Osteoblast (primary cell): Measurements from ENCODE around the gene MYO5B. TPM values are rescaled to one million over a fixed set of nuclear protein-coding genes. Genes with fewer than 3 reads are reported as not detected.

Source experiments
- DNase-seq: peaks from one replicate; pipeline ENCODE4 v3.0.0; 2011; ENCODE audit warnings: low spot score, mixed read lengths; ENCODE audit not compliant: insufficient read length; ENCODE audit errors: missing footprints
- H2AFZ ChIP-seq: 2 replicates; pipeline ENCODE4 v1.6.0; 2011; ENCODE audit warnings: mild to moderate bottlenecking, low read length
- H3K27ac ChIP-seq: 2 replicates; pipeline ENCODE4 v1.5.1; 2011; ENCODE audit warnings: mild to moderate bottlenecking, low read depth, low read length, moderate library complexity
- H3K27me3 ChIP-seq: 2 replicates; pipeline ENCODE4 v1.6.0; 2012; ENCODE audit warnings: mild to moderate bottlenecking, control low read depth, inconsistent platforms, low read length, moderate library complexity; ENCODE audit not compliant: insufficient read depth
- H3K36me3 ChIP-seq: 2 replicates; pipeline ENCODE4 v1.5.1; 2011; ENCODE audit warnings: mild to moderate bottlenecking, low read length, control low read depth, moderate library complexity; ENCODE audit not compliant: insufficient read depth
- H3K4me1 ChIP-seq: 2 replicates; pipeline ENCODE4 v1.5.1; 2011; ENCODE audit warnings: mild to moderate bottlenecking, low read length, control low read depth, moderate library complexity; ENCODE audit not compliant: insufficient read depth
- H3K4me2 ChIP-seq: 2 replicates; pipeline ENCODE4 v1.6.0; 2011; ENCODE audit warnings: mild to moderate bottlenecking, low read length; ENCODE audit not compliant: insufficient read depth
- H3K4me3 ChIP-seq: fragments of 200-600 bp; sonication (generic); 3 replicates; pipeline ENCODE4 v1.5.1; 2012; ENCODE audit warnings: mild to moderate bottlenecking, low read length, inconsistent platforms; ENCODE audit not compliant: insufficient read depth
- H3K79me2 ChIP-seq: 2 replicates; pipeline ENCODE4 v1.6.0; 2012; ENCODE audit warnings: mild to moderate bottlenecking, low read length, control low read depth, inconsistent platforms; ENCODE audit not compliant: insufficient read depth
- H3K9me3 ChIP-seq: 2 replicates; pipeline ENCODE4 v1.5.1; 2011; ENCODE audit warnings: low read depth, low read length, control low read depth
- H4K20me1 ChIP-seq: 2 replicates; pipeline ENCODE4 v1.6.0; 2012; ENCODE audit warnings: mild to moderate bottlenecking, low read length, control low read depth; ENCODE audit not compliant: insufficient read depth
- total RNA-seq: library from RNA; depleted of rRNA; stranded (reverse); fragments of >200 nt; gene quantifications from 2 replicates; pipeline ENCODE4 v1.2.3, GENCODE V29; 2012
- TF ChIP-seq, protein P1 (sequence below): IDR thresholded peaks from 2 replicates; pipeline ENCODE4 v1.5.1; 2011; ENCODE audit warnings: mild to moderate bottlenecking, low read depth, low read length, moderate library complexity; ENCODE audit errors: extremely low read depth

MYO5B gene
- total RNA-seq, 1 donor = 0.36 TPM

DNA sequence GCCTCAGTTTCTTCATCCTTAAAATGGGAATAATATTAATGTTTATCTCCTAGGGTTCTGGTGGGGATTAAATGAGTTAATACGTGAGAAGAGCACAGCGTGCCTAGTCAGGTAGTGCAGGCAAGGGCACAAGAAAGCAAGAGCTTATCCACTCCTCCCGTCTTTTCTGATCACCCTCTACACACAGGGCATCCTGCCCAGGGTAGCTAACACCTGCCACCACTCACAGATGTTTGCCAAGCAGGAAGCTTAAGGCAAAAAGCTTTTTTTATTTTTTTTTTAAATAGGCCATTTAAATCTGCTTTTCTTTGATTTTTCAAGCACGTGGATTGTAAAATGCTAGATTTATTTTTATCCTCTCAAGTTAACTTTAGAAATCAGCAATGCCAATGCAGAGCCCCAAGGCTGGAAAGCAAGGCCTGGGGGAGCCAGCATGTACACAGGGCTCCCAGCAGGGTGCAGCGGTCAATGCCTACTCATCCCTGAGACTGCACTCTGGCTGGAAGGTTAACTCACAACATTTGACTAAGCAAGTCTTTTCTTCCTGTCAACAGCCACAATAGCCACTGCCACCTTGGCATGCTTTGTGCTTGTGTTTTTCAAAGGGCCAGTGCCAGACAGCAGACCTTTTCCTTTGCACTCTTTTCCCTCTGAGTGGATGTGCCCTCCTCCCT, 295.2 kb downstream of the MYO5B start:
- no peaks in the 10 kb centered on the region for H3K36me3 ChIP-seq
- DNase-seq = no peak
- H3K79me2 ChIP-seq = no peaks in the 10 kb centered on the region
- H3K4me1 ChIP-seq = no peaks in the 10 kb centered on the region
- H4K20me1 ChIP-seq = no peaks in the 10 kb centered on the region
- H3K9me3 ChIP-seq = no peaks in the 10 kb centered on the region
- no peaks in the 10 kb centered on the region for H3K27me3 ChIP-seq
- TF ChIP-seq, protein P1, sequence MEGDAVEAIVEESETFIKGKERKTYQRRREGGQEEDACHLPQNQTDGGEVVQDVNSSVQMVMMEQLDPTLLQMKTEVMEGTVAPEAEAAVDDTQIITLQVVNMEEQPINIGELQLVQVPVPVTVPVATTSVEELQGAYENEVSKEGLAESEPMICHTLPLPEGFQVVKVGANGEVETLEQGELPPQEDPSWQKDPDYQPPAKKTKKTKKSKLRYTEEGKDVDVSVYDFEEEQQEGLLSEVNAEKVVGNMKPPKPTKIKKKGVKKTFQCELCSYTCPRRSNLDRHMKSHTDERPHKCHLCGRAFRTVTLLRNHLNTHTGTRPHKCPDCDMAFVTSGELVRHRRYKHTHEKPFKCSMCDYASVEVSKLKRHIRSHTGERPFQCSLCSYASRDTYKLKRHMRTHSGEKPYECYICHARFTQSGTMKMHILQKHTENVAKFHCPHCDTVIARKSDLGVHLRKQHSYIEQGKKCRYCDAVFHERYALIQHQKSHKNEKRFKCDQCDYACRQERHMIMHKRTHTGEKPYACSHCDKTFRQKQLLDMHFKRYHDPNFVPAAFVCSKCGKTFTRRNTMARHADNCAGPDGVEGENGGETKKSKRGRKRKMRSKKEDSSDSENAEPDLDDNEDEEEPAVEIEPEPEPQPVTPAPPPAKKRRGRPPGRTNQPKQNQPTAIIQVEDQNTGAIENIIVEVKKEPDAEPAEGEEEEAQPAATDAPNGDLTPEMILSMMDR = no peak
- H3K4me2 ChIP-seq = no peak overlapping the region
- no peak overlapping the region for H3K4me3 ChIP-seq
- H3K27ac ChIP-seq = no peak overlapping the region
- H2AFZ ChIP-seq = no peak overlapping the region

DNA sequence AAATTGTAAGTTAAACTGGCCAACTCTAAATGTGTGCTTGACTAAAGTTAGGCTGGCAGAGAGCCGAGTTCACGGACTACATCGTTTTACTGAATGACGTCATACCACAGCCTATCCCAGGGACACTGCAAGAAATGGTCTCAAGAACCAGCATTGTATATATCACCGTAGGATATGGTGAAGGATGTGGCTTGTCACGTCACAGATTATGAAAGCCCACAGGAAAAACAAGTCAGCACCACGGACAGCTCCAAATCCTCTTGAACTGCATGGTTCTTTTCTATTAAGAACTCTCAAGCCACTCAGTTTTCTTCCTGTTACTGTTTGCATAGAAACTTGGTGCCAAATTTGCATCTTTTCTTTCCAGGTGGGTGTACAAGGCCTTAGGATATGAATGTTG, 296.5 kb downstream of the MYO5B start:
- H3K4me2 ChIP-seq = no peak overlapping the region
- peak; percentile 82 for DNase-seq
- H3K9me3 ChIP-seq = no peaks in the 10 kb centered on the region
- H3K79me2 ChIP-seq = no peaks in the 10 kb centered on the region
- H4K20me1 ChIP-seq = no peaks in the 10 kb centered on the region
- no peaks in the 10 kb centered on the region for H3K36me3 ChIP-seq
- H3K4me3 ChIP-seq = no peak overlapping the region
- no peaks in the 10 kb centered on the region for H3K4me1 ChIP-seq
- TF ChIP-seq, protein P1 = no peak
- H3K27ac ChIP-seq = no peak overlapping the region
- no peak overlapping the region for H2AFZ ChIP-seq
- H3K27me3 ChIP-seq = no peaks in the 10 kb centered on the region

DNA sequence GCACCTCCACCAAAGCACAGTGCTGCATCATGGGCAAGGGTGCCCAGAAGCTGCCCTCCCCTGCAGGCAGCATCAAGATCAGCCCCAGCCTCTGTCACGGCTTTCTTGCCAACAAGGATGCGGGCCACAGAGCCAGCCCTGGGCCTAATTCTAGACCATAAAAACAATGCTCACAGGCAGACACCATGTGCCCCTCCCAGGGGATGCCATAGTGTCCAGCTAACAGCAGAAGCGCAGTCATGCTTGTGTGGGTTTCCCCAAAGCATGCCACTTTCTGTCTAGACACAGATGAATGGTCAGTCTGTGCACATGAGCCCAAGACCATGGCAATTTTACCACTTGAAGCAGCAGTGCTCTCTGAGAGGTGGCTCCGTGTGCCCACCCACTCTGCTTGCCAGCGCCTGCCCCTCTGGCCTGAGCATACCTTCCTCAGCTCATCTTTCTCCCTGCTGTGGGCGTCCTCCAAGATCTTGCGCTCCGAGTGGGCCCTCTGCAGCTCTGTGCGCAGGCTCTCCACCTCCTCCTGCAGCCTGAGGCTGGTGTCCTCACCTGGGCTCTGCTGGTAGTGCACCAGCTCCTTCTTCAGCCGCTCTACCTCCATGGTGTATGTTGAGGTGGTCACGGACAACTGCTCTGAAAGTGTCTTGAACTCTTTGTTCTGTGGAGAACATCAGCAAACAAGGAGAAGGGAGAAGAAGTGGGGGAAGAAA, 300.3 kb downstream of the MYO5B start:
- Histone ChIP-seq H3K79me2 (no peaks in the 10 kb centered on the region), H4K20me1 (no peaks in the 10 kb centered on the region), H3K4me2 (no peak overlapping the region), H3K4me1 (no peaks in the 10 kb centered on the region), H3K36me3 (no peaks in the 10 kb centered on the region), H3K9me3 (no peaks in the 10 kb centered on the region), H3K27me3 (no peaks in the 10 kb centered on the region), H2AFZ (no peak overlapping the region), H3K4me3 (no peak overlapping the region), H3K27ac (no peak overlapping the region)
- TF ChIP-seq, protein P1 = no peak
- DNase-seq = no peak

DNA sequence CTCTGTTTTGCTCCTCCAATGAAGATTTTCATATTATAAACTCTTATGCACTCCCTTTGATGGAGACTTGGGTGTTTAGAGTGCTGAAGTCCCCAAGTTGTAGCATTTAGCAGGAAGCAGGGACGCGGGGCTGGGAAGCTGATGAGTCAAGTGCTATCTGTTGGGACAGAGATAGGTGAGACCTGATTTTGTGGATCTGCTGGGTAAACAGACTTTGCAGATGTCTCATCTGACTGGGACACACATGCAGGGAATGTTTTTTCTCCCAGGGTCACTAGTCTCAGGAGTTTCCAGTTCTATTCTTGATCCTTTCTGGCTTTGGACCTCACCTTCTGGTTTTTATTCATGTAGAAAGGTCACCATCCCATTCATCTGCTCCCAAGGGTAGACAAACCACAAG, 301.9 kb downstream of the MYO5B start:
- TF ChIP-seq, protein P1 = no peak
- H3K9me3 ChIP-seq = no peaks in the 10 kb centered on the region
- no peak overlapping the region for H2AFZ ChIP-seq
- H3K27ac ChIP-seq = no peak overlapping the region
- no peak for DNase-seq
- no peaks in the 10 kb centered on the region for H4K20me1 ChIP-seq
- H3K4me1 ChIP-seq = no peaks in the 10 kb centered on the region
- H3K4me2 ChIP-seq = no peak overlapping the region
- H3K36me3 ChIP-seq = no peaks in the 10 kb centered on the region
- no peak overlapping the region for H3K4me3 ChIP-seq
- no peaks in the 10 kb centered on the region for H3K27me3 ChIP-seq
- H3K79me2 ChIP-seq = no peaks in the 10 kb centered on the region
